PC-3 (cell line): ENCODE measurements around the gene SLC1A2.

Experiments used
- CTCF ChIP-seq: fragments of 300-600 bp; sonication (generic); conservative IDR thresholded peaks from 2 replicates; pipeline ENCODE4 v1.5.1; 2017; ENCODE audit warnings: antibody characterized with exemption, low read depth, mild to moderate bottlenecking, low read length
- EZH2 ChIP-seq: fragments of 300-600 bp; sonication (generic); IDR thresholded peaks from one replicate; pipeline ENCODE4 v1.6.1; 2017; ENCODE audit warnings: antibody characterized with exemption, mild to moderate bottlenecking, low read length; ENCODE audit not compliant: unreplicated experiment

- TF ChIP-seq CTCF = no peak
- no peak for TF ChIP-seq EZH2
Observed at GRCh38 chr11:35262735-35263134, 156.6 kb downstream of the SLC1A2 start.
